PC-3 (cell line): ENCODE results near the gene BICRA.

Experiments used
- CTCF ChIP-seq: fragments of 300-600 bp; sonication (generic); conservative IDR thresholded peaks from 2 replicates; pipeline ENCODE4 v1.5.1; 2017; ENCODE audit warnings: antibody characterized with exemption, low read depth, mild to moderate bottlenecking, low read length
- EZH2 ChIP-seq: fragments of 300-600 bp; sonication (generic); IDR thresholded peaks from one replicate; pipeline ENCODE4 v1.6.1; 2017; ENCODE audit warnings: antibody characterized with exemption, mild to moderate bottlenecking, low read length; ENCODE audit not compliant: unreplicated experiment

- peak; percentile 88 for TF ChIP-seq CTCF
- TF ChIP-seq EZH2, result no peak
These were observed 89.1 kb downstream of the BICRA start for GRCh38 chr19:47697863-47698609.
